K562 (cell line): ENCODE results near the gene GTF3C6.

Experiments used
- RBFOX2 ChIP-seq: fragments of 200-400 bp; formaldehyde crosslinking; IDR thresholded peaks from 2 replicates; pipeline ENCODE4 v1.6.1; 2017; ENCODE audit warnings: low read depth, mild to moderate bottlenecking, low read length, moderate library complexity
- TAF15 ChIP-seq: fragments of 200-400 bp; formaldehyde crosslinking; IDR thresholded peaks from 2 replicates; pipeline ENCODE4 v1.6.1; 2017; ENCODE audit warnings: mild to moderate bottlenecking, low read depth, low read length, moderate library complexity
- TBP ChIP-seq: optimal IDR thresholded peaks from 2 replicates; pipeline ENCODE3; 2011; ENCODE audit warnings: low read depth, low read length, improper control_type of control experiment
- ZNF274 ChIP-seq: IDR thresholded peaks from 2 replicates; pipeline ENCODE4 v1.6.1; 2011; ENCODE audit warnings: low read depth, mild to moderate bottlenecking, low read length, moderate library complexity, borderline replicate concordance
- TF ChIP-seq, protein P1 (sequence below): fragments of 250-450 bp; sonication (Bioruptor Pico); IDR thresholded peaks from 2 replicates; pipeline ENCODE4 v1.5.1; 2021; ENCODE audit warnings: mild to moderate bottlenecking
- TF ChIP-seq, protein P2 (sequence below), 3 experiments: IDR thresholded peaks in 2 of 3; conservative IDR thresholded peaks in 1 of 3; 2 replicates each; pipeline ENCODE4 v1.5.1; 2011 to 2012; ENCODE audit warnings: low read length in 3 of 3, mild to moderate bottlenecking in 3 of 3, control low read depth in 2 of 3, improper control_type of control experiment in 1 of 3, inconsistent platforms in 1 of 3, low read depth in 1 of 3, mixed read lengths in 1 of 3, moderate library complexity in 1 of 3; ENCODE audit not compliant: insufficient read depth in 2 of 3

DNA sequence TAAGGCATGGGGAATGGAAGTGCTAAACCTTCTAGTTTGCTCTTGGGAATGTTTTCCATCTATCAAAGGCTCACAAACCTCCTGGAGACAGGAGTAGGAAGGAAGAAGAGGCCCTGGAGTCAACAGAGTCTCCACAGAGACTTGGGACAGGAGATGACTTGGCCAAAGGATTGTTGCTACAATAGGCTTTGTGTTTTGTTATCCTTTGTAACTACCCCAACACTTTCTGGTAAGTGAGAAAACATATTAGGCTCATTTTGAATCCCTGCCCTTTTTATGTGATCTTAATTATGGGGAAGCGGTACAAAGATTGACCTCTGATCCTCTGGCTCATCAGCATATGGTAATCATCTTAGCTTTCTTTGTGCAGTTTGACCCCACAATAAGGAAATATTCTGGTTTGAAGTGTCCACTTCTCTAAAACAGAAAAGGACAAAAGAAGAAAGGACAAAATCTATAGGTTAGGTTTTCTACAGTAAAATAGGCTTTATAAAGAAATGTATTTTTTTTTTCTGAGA, 24.1 kb upstream of the GTF3C6 start:
- TF ChIP-seq, protein P1, sequence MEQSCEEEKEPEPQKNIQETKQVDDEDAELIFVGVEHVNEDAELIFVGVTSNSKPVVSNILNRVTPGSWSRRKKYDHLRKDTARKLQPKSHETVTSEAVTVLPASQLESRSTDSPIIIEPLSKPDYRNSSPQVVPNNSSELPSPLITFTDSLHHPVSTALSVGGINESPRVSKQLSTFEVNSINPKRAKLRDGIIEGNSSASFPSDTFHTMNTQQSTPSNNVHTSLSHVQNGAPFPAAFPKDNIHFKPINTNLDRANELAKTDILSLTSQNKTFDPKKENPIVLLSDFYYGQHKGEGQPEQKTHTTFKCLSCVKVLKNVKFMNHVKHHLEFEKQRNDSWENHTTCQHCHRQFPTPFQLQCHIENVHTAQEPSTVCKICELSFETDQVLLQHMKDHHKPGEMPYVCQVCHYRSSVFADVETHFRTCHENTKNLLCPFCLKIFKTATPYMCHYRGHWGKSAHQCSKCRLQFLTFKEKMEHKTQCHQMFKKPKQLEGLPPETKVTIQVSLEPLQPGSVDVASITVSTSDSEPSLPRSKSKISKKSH (CRISPR knock-in tag): no peak
- TF ChIP-seq RBFOX2: no peak
- no peak for TF ChIP-seq TAF15
- no peak for TF ChIP-seq TBP
- TF ChIP-seq ZNF274: no peak
- TF ChIP-seq, protein P2, sequence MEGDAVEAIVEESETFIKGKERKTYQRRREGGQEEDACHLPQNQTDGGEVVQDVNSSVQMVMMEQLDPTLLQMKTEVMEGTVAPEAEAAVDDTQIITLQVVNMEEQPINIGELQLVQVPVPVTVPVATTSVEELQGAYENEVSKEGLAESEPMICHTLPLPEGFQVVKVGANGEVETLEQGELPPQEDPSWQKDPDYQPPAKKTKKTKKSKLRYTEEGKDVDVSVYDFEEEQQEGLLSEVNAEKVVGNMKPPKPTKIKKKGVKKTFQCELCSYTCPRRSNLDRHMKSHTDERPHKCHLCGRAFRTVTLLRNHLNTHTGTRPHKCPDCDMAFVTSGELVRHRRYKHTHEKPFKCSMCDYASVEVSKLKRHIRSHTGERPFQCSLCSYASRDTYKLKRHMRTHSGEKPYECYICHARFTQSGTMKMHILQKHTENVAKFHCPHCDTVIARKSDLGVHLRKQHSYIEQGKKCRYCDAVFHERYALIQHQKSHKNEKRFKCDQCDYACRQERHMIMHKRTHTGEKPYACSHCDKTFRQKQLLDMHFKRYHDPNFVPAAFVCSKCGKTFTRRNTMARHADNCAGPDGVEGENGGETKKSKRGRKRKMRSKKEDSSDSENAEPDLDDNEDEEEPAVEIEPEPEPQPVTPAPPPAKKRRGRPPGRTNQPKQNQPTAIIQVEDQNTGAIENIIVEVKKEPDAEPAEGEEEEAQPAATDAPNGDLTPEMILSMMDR (IDR thresholded peaks at IDR 0.05 in 2 of 3, conservative IDR thresholded peaks at IDR 0.05 in 1 of 3; ENCODE audit: insufficient read depth in 2 of 3, low read depth in 1 of 3, low read length in 3 of 3): no peak
